GM12878 (cell line): ENCODE results near the gene SERINC5. TPM values are rescaled to one million over a fixed set of nuclear protein-coding genes. Genes with fewer than 3 reads are reported as not detected.

Experiments
- ATAC-seq: fragments of 200-7000 bp; cut with Tn5 transposase; 3 replicates; pipeline ENCODE4 v1.9.1; 2020; ENCODE audit warnings: mild to moderate bottlenecking, moderate library complexity
- BruUV-seq: library from RNA; stranded (reverse); fragments of 400-500 nt; replicated peaks from 2 replicates; lab custom pipeline; 2021; lab: Mats Ljungman, UMichigan
- CTCF ChIA-PET: fragments of 300-600 bp; sonication (Branson Sonifier 250); formaldehyde crosslinking; extraction: SDS; loops from one replicate; lab custom pipeline; 2021; ENCODE audit warnings: inconsistent platforms; lab: Yijun Ruan, JAX
- POLR2A ChIA-PET: fragments of 350-600 bp; formaldehyde crosslinking; extraction: SDS; loops from one replicate; lab custom pipeline; 2021; ENCODE audit warnings: inconsistent platforms; lab: Charles Lee
- RAD21 ChIA-PET: fragments of 300-600 bp; sonication (Branson Sonifier 250); formaldehyde crosslinking; loops from one replicate; lab custom pipeline; 2023; ENCODE audit warnings: antibody characterized with exemption; ENCODE audit not compliant: unreplicated experiment; lab: Charles Lee
- SMC1A ChIA-PET: fragments of 300-600 bp; sonication (Branson Sonifier 250); formaldehyde crosslinking; loops from one replicate; lab custom pipeline; 2023; ENCODE audit not compliant: unreplicated experiment, uncharacterized antibody; lab: Charles Lee
- DNase-seq: peaks from one replicate; pipeline ENCODE4 v3.0.0-alpha.2; 2011; ENCODE audit warnings: low read depth, low spot score
- FAIRE-seq: peaks from 3 replicates; lab custom pipeline; 2011; peaks lifted over from hg19 to GRCh38; lab: Jason Lieb, UNC
- H2AFZ ChIP-seq: 2 replicates; pipeline ENCODE4 v1.6.0; 2011; ENCODE audit warnings: low read depth, low read length, control low read depth; ENCODE audit not compliant: control insufficient read depth
- H3K27ac ChIP-seq: 2 replicates; pipeline ENCODE4 v1.5.1; 2011; ENCODE audit warnings: control low read depth; ENCODE audit not compliant: control insufficient read depth, insufficient read depth
- H3K27me3 ChIP-seq, 2 experiments: replicated peaks in 1 of 2; 2 replicates each; pipeline versions ENCODE4 v1.6.0 to v1.6.1; 2011; ENCODE audit warnings: low read length in 1 of 2; ENCODE audit not compliant: control insufficient read depth in 2 of 2, insufficient read depth in 2 of 2
- H3K36me3 ChIP-seq, 2 experiments: 2 replicates each; pipeline ENCODE4 v1.5.1; 2011; ENCODE audit warnings: low read length in 1 of 2; ENCODE audit not compliant: control insufficient read depth in 2 of 2, insufficient read depth in 2 of 2
- H3K4me1 ChIP-seq: 2 replicates; pipeline ENCODE4 v1.6.1; 2011; ENCODE audit warnings: mild to moderate bottlenecking, low read length, moderate library complexity, mixed read lengths; ENCODE audit not compliant: control insufficient read depth, insufficient read depth
- H3K4me2 ChIP-seq: 2 replicates; pipeline ENCODE4 v1.6.0; 2011; ENCODE audit warnings: control low read depth; ENCODE audit not compliant: control insufficient read depth, insufficient read depth
- H3K4me3 ChIP-seq: fragments of 200-600 bp; sonication (generic); 2 replicates; pipeline ENCODE4 v1.5.1; 2016
- H3K79me2 ChIP-seq: 2 replicates; pipeline ENCODE4 v1.6.0; 2011; ENCODE audit warnings: low read length; ENCODE audit not compliant: control insufficient read depth, insufficient read depth
- H3K9ac ChIP-seq: 2 replicates; pipeline ENCODE4 v1.8.0; 2011; ENCODE audit warnings: low read length, control low read depth, mixed read lengths; ENCODE audit not compliant: control insufficient read depth, insufficient read depth
- H3K9me3 ChIP-seq: replicated peaks from 3 replicates; pipeline ENCODE4 v1.5.1; 2011; ENCODE audit warnings: mild to moderate bottlenecking, low read length; ENCODE audit not compliant: control insufficient read depth, insufficient read depth
- H4K20me1 ChIP-seq: 2 replicates; pipeline ENCODE4 v1.6.0; 2011; ENCODE audit not compliant: control insufficient read depth, insufficient read depth
- CREB1 ChIP-seq: IDR thresholded peaks from 2 replicates; pipeline ENCODE4 v1.6.1; 2012; ENCODE audit warnings: low read depth, mild to moderate bottlenecking, inconsistent platforms
- KAT2A ChIP-seq: conservative IDR thresholded peaks from 2 replicates; pipeline ENCODE4 v1.6.1; 2011; ENCODE audit warnings: low read depth, low read length; ENCODE audit not compliant: control insufficient read depth
- MEF2B ChIP-seq: fragments of 450-650 bp; IDR thresholded peaks from 2 replicates; pipeline ENCODE4 v1.6.1; 2018; ENCODE audit warnings: mild to moderate bottlenecking, moderate library complexity; ENCODE audit not compliant: partially characterized antibody, poor library complexity, severe bottlenecking
- MTA3 ChIP-seq: IDR thresholded peaks from 2 replicates; pipeline ENCODE4 v1.6.1; 2012; ENCODE audit warnings: low read length, inconsistent platforms, borderline replicate concordance
- NFIC ChIP-seq: IDR thresholded peaks from 2 replicates; pipeline ENCODE4 v1.6.1; 2012; ENCODE audit warnings: low read depth, mild to moderate bottlenecking, inconsistent platforms, low read length, moderate library complexity
- SIN3A ChIP-seq: IDR thresholded peaks from 2 replicates; pipeline ENCODE4 v1.6.1; 2012; ENCODE audit warnings: low read depth, low read length, improper control_type of control experiment
- ZNF24 ChIP-seq: fragments of 450-650 bp; IDR thresholded peaks from 2 replicates; pipeline ENCODE4 v1.6.1; 2017; ENCODE audit warnings: antibody characterized with exemption, mild to moderate bottlenecking
- ZSCAN29 ChIP-seq: fragments of 450-650 bp; IDR thresholded peaks from 2 replicates; pipeline ENCODE4 v1.6.1; 2017; ENCODE audit warnings: mild to moderate bottlenecking, moderate library complexity
- WGBS: methylation state at CpG from one replicate; pipeline ENCODE4 v1.1.6; 2016; ENCODE audit warnings: low lambda C conversion rate; ENCODE audit not compliant: insufficient replicate concordance, insufficient coverage; ENCODE audit errors: missing lambda C conversion rate; 5-methylcytosine and 5-hydroxymethylcytosine counted together
- in situ Hi-C: fragments of 300-500 bp; cut with MboI; formaldehyde crosslinking; loops from 9 replicates; pipeline ENCODE4 v1.14.3; 2018; ENCODE audit warnings: mixed read lengths
- intact Hi-C: fragments of 100-400 bp; cut with micrococcal nuclease; formaldehyde crosslinking; loops from one replicate; pipeline ENCODE4 v1.14.2; 2022; ENCODE audit not compliant: unreplicated experiment
- polyA plus RNA-seq, 11 experiments: library from polyadenylated mRNA; depleted of rRNA in 4 of 11; unstranded in 6 of 11; stranded (reverse) in 5 of 11; fragments of >200 nt; fragmentation: Nextera tagmentation in 4 of 11; fragmentation: Illumina TruSeq in 1 of 11; extraction: Ambion mirVana in 4 of 11; extraction: Trizol in 1 of 11; gene quantifications; 1 replicate in 1 of 11; 2 replicates in 10 of 11; pipeline versions ENCODE4 v1.2.1 to v1.2.3, GENCODE V29; 2011 to 2016; ENCODE audit warnings: inconsistent platforms in 2 of 11, missing spikeins in 2 of 11, low read depth in 1 of 11
- total RNA-seq, 4 experiments: library from RNA; depleted of rRNA in 3 of 4; stranded (reverse); fragments of >200 nt in 3 of 4; fragmentation: Illumina TruSeq in 1 of 4; extraction: Trizol in 1 of 4; gene quantifications; 2 replicates each; pipeline versions ENCODE4 v1.2.1 to v1.2.3, GENCODE V29; 2013 to 2021
- TF ChIP-seq, protein P1 (sequence below): fragments of 450-650 bp; IDR thresholded peaks from 2 replicates; pipeline ENCODE4 v1.6.1; 2018; ENCODE audit warnings: mild to moderate bottlenecking, low read depth, moderate library complexity; ENCODE audit not compliant: partially characterized antibody
- TF ChIP-seq, protein P2 (sequence below): IDR thresholded peaks from 2 replicates; pipeline ENCODE4 v1.6.1; 2011; ENCODE audit warnings: mild to moderate bottlenecking, low read depth, low read length, moderate library complexity; ENCODE audit not compliant: insufficient replicate concordance
- TF ChIP-seq, protein P3 (sequence below), 3 experiments: IDR thresholded peaks in 2 of 3; conservative IDR thresholded peaks in 1 of 3; 2 replicates each; pipeline ENCODE4 v1.5.1; 2011; ENCODE audit warnings: low read depth in 3 of 3, low read length in 3 of 3, mild to moderate bottlenecking in 3 of 3, control low read depth in 2 of 3, moderate library complexity in 2 of 3, inconsistent platforms in 1 of 3, mixed read lengths in 1 of 3; ENCODE audit not compliant: control insufficient read depth in 2 of 3, insufficient read depth in 1 of 3; ENCODE audit errors: extremely low read depth in 1 of 3

SERINC5 gene
- total and polyA plus RNA-seq, 10 of the 15 experiments (the other 5 are each of a cell fraction or from before 2014, with no cell fraction given): 0.66 to 7.0 (median 2.8) TPM

DNA sequence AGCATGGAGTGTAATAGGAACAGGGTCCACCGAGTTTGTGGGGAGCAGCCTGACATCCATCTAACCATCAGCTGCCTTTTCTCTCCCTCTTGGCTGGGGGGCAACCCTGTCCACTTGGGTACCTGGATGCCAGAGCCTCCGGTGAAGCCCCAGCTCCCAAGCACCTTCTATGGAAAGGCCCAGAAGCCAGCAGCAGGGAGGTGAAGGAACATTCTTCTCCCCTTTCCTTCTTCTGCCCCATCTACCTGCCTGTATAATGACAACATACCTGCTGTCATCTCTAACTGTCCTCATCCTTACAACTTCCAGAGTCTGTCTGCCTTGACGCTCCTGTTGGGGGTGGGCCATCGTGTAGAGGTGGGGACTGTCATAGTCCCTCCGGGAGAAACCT, 187.6 kb downstream of the SERINC5 start:
- H3K79me2 ChIP-seq: no peaks in the 10 kb centered on the region
- peaks cover 12% of the 10 kb centered on the region for H3K4me1 ChIP-seq
- H3K4me2 ChIP-seq: no peak overlapping the region
- no peak overlapping the region for H3K27ac ChIP-seq
- no peaks in the 10 kb centered on the region for H3K36me3 ChIP-seq
- ChIA-PET SMC1A (interaction anchor here (1.1 to 1.2 kb wide), 2 partner anchors 22 to 23 kb away, joined by 3 read pairs; no protein-coding TSS in a partner anchor), RAD21 (no interaction called here), POLR2A (no interaction called here), CTCF (interaction anchor here (1.6 kb wide), 1 partner anchor 15 kb away, joined by 7 read pairs; no protein-coding TSS in a partner anchor)
- intact Hi-C loops: no loop called here
- no TSS peak for BruUV-seq
- WGBS: 77% methylated on average over 5 of the region's 5 CpGs
- ATAC-seq: no peak
- in situ Hi-C loops: no loop called here
- FAIRE-seq: no peak
- no peak for DNase-seq
- H3K27me3 ChIP-seq: no peaks in the 10 kb centered on the region
- H4K20me1 ChIP-seq: no peaks in the 10 kb centered on the region
- H3K9me3 ChIP-seq: no peaks in the 10 kb centered on the region
- no peak overlapping the region for H2AFZ ChIP-seq
- H3K9ac ChIP-seq: no peak overlapping the region
- H3K4me3 ChIP-seq: no peak overlapping the region
- TF ChIP-seq ZNF24: no peak
- TF ChIP-seq NFIC: no peak
- no peak for TF ChIP-seq ZSCAN29
- TF ChIP-seq CREB1: no peak
- TF ChIP-seq, protein P1, sequence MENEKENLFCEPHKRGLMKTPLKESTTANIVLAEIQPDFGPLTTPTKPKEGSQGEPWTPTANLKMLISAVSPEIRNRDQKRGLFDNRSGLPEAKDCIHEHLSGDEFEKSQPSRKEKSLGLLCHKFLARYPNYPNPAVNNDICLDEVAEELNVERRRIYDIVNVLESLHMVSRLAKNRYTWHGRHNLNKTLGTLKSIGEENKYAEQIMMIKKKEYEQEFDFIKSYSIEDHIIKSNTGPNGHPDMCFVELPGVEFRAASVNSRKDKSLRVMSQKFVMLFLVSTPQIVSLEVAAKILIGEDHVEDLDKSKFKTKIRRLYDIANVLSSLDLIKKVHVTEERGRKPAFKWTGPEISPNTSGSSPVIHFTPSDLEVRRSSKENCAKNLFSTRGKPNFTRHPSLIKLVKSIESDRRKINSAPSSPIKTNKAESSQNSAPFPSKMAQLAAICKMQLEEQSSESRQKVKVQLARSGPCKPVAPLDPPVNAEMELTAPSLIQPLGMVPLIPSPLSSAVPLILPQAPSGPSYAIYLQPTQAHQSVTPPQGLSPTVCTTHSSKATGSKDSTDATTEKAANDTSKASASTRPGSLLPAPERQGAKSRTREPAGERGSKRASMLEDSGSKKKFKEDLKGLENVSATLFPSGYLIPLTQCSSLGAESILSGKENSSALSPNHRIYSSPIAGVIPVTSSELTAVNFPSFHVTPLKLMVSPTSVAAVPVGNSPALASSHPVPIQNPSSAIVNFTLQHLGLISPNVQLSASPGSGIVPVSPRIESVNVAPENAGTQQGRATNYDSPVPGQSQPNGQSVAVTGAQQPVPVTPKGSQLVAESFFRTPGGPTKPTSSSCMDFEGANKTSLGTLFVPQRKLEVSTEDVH: no peak
- TF ChIP-seq MTA3: no peak
- TF ChIP-seq, protein P2, sequence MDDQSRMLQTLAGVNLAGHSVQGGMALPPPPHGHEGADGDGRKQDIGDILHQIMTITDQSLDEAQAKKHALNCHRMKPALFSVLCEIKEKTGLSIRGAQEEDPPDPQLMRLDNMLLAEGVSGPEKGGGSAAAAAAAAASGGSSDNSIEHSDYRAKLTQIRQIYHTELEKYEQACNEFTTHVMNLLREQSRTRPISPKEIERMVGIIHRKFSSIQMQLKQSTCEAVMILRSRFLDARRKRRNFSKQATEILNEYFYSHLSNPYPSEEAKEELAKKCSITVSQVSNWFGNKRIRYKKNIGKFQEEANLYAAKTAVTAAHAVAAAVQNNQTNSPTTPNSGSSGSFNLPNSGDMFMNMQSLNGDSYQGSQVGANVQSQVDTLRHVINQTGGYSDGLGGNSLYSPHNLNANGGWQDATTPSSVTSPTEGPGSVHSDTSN: no peak
- no peak for TF ChIP-seq KAT2A
- TF ChIP-seq, protein P3, sequence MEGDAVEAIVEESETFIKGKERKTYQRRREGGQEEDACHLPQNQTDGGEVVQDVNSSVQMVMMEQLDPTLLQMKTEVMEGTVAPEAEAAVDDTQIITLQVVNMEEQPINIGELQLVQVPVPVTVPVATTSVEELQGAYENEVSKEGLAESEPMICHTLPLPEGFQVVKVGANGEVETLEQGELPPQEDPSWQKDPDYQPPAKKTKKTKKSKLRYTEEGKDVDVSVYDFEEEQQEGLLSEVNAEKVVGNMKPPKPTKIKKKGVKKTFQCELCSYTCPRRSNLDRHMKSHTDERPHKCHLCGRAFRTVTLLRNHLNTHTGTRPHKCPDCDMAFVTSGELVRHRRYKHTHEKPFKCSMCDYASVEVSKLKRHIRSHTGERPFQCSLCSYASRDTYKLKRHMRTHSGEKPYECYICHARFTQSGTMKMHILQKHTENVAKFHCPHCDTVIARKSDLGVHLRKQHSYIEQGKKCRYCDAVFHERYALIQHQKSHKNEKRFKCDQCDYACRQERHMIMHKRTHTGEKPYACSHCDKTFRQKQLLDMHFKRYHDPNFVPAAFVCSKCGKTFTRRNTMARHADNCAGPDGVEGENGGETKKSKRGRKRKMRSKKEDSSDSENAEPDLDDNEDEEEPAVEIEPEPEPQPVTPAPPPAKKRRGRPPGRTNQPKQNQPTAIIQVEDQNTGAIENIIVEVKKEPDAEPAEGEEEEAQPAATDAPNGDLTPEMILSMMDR (IDR thresholded peaks at IDR 0.05 in 2 of 3, conservative IDR thresholded peaks at IDR 0.05 in 1 of 3; ENCODE audit: control insufficient read depth in 2 of 3, extremely low read depth in 1 of 3, insufficient read depth in 1 of 3, low read depth in 3 of 3, low read length in 3 of 3): no peak
- TF ChIP-seq MEF2B: no peak
- TF ChIP-seq SIN3A: no peak
